GM19239 (cell line): ENCODE data around the gene BRD3OS.
A peak's percentile ranks its signal among the peaks of the same experiment; 100 is the strongest.

Experiments used
- DNase-seq: peaks from one replicate; pipeline ENCODE4 v3.0.0; 2011; ENCODE audit warnings: low spot score; ENCODE audit not compliant: insufficient read length
- FAIRE-seq: peaks from 2 replicates; lab custom pipeline; 2011; peaks lifted over from hg19 to GRCh38; lab: Jason Lieb, UNC

BRD3OS gene, protein sequence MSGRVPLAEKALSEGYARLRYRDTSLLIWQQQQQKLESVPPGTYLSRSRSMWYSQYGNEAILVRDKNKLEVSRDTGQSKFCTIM

DNA sequence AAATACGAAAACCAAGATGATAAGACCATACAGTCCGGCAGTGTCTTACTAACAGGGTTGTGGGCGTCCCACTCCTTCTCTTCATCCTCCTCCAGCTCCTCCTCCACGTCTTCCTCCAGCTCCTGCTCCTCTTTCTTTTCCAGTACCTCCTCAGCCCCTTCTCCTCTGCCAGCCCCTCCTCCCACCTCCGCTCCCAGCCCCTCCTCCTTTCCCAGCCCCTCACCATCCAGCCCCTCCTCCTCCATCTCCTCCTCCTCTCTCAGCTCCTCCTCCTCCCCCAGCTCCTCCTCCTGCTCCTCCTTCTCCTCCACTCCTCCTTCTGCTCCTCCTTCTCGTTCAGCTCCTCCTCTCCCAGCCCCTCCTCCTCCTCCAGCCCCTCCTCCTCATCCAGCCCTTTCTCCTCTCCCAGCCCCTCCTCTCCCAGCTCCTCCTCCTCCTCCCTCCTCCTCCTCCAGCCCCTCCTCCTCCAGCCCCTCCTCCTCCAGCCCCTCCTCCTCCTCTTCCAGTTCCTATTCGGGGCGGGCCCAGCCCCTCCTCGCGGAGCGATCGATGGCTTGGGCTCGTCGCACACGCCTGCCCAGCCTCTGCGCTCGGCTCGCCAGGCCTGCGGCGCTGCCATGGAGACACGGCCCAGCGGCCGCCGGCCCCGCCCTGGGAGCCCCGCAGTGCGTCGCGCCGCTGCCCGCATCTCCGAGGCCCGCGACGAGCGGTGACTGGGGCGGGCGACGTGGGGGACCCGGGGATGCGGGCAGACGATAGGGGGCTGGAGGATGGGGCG, at the start of gene BRD3OS:
TSS of gene BRD3OS (plus strand) at position 654 of the 778 bp plus-strand sequence. CDS start 1,267 bp downstream, outside the sequence.
- FAIRE-seq (peak; percentile 100), DNase-seq (peak; percentile 93)

DNA sequence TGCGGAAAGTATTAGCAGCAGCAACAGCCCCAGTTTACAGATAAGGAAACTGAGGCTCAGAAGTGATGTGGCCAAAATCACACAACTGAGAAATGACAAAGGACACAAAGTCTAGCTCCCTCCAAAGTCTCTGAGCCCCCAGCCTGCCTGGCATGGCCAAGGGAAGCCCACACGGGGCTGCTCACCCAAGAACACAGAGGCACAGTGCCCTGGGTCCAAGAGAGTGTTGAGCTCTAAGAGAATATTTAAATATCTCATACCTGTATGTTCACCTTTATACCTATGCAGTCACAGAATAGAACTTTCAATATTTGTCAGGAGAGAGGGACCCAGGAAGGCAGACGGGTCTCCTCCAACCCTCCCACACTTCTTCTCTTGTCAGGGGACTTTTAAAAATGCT, 49.8 kb upstream of the BRD3OS start:
- DNase-seq (no peak), FAIRE-seq (no peak)

DNA sequence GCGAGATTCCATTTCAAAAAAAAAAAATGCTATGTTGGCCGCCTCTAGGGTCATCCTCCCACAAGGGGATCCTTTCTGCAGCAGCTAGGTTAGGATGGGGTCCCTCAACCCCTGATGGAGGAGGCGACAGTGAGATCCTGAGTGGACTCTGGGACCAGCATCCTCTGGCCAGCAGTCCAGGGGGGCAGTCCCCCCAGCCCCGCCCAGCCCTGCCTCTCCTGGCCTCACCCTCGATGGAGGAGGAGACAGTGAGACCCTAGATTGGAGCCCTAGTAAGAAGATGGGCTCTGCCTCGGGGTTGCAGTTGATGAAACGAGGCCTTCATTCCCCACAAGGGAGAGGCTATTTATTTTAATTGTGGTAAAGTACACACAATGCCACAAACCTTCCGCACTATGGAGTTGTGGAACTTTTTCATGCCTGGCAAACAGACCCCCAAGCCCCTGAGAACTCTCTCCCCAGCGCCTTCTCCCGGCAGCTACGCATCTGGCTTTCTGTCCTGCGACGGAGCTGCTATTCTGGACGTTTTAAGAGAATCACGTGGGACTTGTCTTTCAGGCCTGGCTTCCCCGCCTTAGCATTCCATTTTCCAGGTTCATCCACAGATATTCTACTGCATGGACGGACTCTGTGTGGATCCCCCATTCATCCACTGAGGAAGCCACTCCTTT, 49.0 kb upstream of the BRD3OS start:
- FAIRE-seq (no peak), DNase-seq (no peak)

DNA sequence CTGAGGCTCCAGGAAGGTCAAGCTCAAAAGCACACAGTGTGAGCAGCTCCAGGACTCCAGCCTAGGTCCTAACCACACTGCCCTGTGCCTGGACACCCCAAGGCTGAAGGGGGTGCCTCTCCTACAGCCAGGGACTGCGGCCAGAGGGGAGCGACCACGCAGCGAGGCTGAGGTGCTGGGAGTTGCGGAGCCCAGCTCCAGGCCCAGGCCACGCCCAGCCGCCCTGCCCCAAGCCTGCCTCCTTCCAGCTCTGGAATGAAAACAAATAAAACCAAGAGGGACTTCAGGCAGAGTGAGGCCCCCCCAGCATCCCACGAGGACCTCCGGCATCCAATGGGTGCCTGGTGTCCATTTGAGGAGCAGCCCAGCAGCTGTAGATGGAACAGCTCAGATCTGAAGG, 48.4 kb upstream of the BRD3OS start:
- FAIRE-seq = no peak
- no peak for DNase-seq

DNA sequence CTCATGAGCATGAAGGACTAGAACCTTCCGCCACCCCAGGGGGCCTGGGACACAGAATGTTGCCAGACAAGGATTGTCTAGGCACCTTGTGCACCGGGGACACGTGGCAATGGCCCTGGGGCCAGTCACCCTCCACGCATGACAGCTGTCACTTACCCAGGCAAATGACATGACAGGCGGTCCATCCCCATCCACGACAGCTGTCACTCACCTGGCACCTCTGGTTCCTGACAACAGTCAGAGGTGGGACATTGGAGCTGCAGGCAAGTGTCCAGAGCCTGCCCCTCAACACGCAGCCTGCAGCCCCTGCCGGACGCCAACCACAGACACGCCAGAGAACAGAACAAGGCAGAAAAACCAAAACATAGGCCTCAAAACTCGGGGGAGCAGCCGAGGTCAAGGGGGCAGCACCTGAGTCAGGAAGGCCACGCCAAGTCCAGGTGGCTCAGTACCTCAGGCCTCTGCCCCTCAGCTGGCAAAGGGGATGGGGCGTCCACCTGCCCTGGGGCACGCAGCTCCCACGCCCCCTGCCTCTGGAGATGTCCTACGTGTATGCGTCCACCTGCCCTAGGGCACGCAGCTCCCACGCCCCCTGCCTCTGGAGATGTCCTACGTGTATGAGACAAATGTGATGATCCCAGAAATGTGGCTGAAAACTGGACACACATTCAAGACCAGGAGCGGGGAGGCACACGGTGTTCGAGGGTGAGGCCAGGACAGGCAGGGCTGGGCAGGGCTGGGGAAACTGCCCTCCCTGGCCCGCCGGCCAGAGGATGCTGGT, 47.7 kb upstream of the BRD3OS start:
- no peak for FAIRE-seq
- DNase-seq = no peak

DNA sequence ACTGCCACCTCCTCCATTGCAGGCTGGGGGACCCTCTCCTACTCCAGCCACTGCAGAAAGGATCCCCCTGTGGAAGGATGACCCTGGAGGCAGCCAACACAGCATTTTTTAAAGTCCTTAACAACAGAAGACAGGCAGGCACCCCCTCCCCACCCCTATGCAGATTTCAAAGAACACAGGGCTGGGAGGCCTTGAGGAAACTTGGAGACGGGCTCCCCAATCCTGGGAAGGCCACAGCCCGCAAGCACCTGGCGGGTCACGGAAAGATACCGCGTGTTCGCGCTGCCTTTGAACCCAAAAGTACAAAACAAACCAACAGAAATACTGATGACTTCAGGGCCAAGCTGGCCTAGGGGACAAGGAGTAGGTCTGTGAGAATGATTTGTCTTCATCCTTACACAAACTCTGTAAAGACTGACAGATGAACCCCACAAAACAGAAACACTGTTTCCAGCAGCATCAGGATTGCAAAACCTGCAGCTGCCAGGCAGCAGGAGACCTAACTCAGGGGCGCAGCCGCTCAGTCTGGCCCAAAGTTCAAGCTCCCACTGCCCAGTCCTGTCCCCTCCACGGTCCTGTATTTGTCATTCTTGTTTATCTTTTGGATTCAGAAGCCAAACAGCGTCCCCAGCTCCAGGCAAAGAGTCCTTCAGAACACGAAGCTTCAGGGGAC, 46.9 kb upstream of the BRD3OS start:
- no peak for DNase-seq
- no peak for FAIRE-seq

DNA sequence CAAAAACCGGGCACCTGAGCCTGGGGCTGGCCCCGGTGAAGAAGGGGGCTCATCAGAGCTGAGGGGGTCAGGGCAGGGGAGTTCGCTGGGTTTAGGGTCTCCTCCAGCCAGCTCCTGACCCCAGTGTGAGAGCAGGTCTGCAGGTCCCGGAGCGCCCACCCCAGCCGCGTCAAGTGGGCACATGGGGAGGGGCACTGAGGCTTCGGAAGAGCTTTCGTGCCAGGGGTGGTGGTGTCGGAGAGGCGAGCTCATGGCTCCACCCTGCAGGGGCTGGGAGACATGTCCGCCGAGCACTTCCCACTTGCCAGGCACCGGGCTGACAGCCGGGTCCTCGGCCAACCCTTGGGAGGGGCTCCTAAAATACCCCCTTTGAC, 46.4 kb upstream of the BRD3OS start:
- FAIRE-seq (no peak), DNase-seq (no peak)

DNA sequence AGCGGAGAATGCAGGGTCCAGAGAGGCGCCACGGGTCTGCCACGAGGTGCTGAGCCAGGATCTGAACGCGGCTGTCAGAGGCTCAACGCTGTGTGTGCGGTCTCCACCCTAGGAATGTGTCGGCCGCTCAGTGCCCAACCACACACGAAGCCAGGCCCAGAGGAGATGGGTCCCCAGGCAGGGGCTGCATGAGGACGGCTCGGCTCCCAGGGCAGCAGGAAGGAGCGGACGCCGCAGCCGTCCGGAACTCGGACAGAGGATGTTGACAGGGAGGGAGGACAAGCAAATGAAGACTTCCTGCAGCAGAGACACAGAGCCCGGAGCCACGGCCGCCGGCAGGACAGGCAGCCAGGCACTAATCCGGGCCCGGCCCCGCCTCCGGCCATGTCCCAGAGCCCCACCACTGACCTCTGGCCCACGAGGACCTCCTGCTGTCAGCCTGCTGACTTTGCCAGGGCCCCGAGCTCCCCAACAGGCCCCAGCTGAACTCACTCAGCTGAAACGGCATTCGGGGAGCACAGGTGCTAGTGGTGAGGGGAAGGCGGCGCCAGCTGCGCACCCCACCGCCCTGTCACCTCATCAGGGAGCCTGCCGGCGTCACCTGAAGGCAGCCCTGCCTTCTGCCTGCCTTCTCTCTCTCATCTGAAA, 45.9 kb upstream of the BRD3OS start:
- peak; percentile 82 for DNase-seq
- FAIRE-seq = peak; percentile 26

DNA sequence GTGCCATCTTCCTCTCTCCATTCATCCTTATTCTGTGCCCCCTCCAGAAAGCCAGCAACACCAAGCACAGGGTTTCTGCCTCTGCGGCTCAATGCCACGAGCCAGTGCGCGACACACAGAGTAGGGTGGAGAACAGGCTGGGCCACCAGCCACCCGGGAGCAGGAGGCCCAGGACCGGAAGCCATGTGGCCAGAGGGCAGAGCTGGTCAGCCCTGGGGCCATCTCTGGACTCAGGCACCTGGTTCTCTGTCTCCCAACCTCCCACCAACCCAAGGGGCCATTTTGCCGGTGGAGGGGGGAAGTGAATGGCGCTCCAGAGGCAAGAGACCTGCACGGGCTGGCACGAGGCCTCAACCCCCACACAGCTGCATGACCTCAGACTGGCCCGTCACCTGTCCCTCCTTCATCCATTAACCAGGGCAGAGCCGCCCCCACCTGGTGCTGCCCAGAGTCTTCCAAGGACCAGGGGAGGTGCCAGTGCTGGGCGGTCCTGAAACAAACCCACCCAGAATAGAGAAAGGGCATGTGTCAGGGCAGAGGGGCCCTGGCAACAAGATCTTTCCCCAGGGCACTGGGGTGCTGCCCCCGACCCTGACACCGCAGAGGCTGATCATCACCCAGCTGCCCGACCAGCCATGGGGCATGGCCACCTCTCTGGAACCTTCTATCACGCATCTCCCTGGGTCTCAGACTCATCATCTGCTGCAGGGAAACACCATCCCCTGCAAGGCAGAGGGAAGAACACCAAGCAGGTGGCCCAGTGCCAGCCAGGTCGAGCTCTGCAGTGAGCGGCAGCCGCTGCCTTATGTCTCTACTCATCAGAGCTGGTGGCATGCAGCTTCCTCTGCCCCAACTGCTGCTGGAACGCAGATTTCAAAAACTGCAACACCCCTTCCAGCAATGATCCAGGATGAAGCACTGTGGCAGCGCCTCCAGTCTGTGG, 45.1 kb upstream of the BRD3OS start:
- FAIRE-seq (no peak), DNase-seq (no peak)

DNA sequence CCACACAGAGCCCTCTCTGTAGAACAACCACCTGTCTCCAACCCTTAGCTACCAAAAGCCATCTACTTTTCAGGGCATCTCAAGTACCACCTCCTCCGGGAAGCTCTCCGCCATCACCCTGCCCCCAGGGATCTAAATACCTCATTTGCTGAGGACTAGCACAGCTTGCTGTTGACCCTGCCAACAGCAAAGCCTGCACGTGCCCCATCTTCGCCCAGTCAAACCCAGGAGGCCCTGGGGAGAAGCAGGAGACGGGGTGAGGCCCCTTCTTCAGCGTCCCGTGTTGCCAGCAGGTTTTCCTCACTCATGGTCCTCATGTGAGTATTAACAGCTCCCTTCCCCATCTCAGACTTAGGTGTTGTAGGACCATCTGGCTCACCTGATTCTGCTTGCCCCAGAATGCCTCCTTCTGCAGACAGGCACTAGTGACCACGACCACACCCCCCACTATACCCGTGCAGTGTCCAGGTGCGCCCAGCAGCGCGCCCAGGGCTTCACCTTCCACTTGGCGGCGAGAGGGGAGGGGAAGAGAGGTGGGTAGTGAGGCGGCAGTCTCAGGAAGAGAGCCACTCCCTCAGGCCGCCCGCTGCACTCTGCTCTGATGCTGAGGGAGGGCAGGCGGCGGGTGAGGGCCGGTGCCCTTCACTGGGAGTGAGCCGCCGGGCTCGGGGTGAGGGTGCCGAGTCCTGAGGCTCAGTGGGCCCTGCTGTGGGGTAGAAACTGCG, 44.3 kb upstream of the BRD3OS start:
- FAIRE-seq = no peak
- DNase-seq = no peak

DNA sequence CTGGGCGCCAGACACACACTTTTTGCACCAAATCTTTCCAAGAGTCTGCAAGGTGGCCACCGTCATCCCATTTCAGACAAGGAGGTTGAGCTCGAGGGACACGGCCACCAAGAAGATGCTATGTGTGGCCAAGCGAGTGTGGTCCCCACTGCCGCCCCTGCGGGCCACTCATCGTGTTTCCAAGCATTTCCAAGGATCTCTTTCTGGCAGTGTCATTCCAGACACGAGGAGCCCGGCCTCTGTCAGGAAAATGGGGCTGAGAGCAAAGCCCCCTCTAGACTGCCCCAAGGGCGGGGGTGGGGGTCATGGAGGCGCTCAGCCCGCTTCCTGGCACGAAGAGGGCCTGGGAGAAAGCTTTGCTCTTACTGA, 43.7 kb upstream of the BRD3OS start:
- DNase-seq = no peak
- FAIRE-seq = no peak

DNA sequence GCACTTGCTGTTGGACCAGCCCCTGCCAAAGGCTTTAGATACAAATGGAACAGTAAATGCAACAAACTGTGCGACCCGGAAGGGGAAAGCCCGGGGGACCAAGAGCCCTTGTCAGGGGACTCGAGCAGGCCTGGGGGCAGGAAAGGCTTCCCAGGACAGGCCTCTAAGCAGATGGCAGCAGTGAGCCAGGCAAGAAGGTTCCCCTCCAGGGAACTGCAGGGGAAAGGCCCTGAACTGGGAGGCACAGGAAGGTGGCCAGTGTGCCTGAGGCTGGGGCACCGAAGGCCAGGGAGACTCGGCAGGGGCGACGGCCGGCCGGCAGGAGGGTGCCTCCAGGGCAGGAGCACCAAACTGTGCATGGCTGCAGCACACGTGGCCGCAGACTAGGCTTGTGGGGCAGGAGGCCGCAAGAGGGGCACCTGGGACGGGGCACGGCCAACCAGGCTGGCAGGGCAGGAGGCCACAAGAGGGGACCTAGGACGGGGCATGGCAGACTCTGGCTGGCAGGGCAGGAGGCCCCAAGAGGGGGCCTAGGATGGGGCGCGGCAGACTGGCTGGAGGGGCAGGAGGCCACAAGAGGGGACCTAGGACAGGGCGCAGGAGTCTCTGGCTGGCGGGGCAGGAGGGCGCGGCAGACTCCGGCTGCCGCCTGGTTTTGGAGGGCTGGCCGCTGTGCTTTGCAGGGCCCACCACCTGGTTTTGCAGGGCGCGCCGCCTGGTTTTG, 43.2 kb upstream of the BRD3OS start:
- DNase-seq (no peak), FAIRE-seq (no peak)

DNA sequence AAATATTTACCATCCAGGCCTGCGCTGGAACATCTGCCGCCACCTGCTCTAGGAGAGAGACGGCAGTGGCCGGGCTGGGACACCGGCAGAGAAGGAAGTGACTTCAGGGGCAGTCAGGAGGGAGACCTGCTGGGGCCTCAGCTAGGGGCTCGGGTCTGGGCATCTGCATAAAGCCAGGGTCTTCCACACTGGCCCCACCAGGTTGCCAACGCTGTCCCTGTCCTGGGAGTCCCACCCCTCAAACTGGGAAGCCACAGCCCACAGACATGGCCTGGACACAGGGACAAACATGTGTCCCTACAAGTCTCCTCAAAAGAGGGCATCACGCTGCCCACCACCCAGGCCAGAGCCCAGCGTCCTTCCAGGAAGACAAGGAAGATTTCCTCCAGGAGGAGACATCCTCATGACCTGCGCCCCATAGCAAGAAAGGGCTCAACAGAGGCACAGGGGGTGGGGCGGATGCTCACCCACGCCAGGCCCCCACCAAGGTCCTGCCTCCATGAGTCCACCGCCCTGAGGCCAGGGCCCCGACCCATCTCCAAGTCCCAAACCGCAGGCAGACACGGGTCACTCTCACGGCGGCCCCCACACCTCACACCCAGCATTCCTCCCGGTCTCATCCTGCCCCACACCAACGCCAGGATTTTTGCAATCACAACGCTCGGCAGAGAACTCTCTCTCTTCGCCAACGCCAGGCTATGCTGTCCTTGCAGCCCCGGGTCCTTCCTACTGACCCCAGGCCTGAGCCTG, 42.1 kb upstream of the BRD3OS start:
- DNase-seq (no peak), FAIRE-seq (no peak)

DNA sequence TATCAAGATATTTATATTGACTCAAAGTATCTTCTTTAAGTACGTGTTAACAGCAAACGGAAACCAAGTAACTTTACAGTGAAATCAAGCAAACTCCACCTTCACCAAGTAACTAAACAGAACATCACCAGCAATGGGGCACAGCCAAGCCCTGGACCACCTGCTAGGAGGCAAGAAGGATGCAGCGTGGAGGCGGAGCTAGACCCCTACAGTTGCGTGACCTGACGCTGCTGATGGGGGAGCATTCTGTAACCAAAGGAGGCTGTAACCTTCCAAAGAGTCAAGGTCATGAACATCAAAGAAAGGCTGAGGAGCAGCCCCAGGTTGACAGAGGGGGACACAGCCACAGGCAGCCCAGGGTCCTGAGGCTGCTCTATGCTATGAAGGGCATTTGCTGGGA, 39.2 kb upstream of the BRD3OS start:
- FAIRE-seq (no peak), DNase-seq (no peak)

DNA sequence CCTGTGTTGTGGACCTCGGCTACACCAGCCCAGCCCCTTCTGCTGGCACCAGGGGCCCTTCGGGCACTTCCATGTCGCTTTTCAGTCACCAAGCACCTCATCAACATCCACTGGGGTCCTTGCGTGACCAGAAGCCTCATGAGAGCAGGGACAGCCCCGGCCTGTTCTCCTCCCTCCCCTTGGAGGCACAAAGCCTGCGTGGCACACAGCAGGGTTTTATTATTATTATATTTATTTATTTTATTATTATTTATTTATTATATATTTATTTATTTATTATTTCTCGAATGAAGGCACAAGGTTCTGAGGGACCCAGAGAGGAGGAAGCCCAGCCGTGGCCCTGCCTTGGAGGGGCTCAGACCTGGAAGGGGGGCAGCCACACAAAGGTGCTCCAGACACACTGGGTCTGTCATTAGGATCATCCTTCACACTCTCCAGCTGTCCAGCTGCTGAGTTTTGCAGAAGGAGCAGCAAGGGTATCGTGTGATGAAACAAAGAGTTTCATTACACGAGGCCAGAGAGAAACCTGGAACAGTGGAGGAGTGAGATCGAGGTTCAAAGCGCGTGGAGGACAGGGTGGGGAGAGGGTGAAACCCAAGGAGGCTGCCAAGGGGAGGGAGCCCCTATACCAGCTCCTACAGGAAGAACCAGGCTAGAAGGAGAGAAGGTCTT, 38.4 kb upstream of the BRD3OS start:
- FAIRE-seq = no peak
- DNase-seq = no peak

DNA sequence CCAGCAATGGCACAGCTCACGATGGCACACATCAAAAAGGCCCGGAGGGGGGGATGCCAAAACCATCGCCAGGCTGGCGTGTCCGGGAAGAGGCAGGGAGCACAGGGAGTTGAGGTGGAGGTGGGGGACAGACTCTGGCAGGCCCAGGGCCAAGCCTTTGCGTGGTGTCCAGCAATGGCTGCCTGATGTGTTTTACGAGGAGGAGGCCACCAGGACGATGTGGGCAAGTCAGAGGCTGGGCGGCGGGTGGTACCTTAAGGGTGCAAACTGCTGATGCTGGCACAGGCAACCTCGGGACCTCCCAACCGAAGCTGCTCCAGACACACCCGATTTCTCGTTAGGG, 37.9 kb upstream of the BRD3OS start:
- no peak for FAIRE-seq

More for the DNA sequence above, 37.9 kb upstream of the BRD3OS start:
- no peak for DNase-seq
